IMR-90 (cell line): ENCODE results near the gene GNMT. TPM values are rescaled to one million over a fixed set of nuclear protein-coding genes. Genes with fewer than 3 reads are reported as not detected.

Source experiments
- ATAC-seq: fragments of 200-7000 bp; cut with Tn5 transposase; 2 replicates; pipeline ENCODE4 v1.9.1; 2020; ENCODE audit warnings: low read depth, mild to moderate bottlenecking, moderate library complexity
- BruUV-seq: library from RNA; stranded (reverse); fragments of 400-500 nt; replicated peaks from 2 replicates; lab custom pipeline; 2021; lab: Mats Ljungman, UMichigan
- CTCF ChIA-PET: fragments of 300-600 bp; formaldehyde crosslinking; extraction: SDS; loops from one replicate; lab custom pipeline; 2021; ENCODE audit warnings: antibody characterized with exemption; lab: Yijun Ruan, JAX
- POLR2A ChIA-PET: fragments of 300-600 bp; sonication (Branson Sonifier 250); formaldehyde crosslinking; loops from one replicate; lab custom pipeline; 2022; ENCODE audit warnings: antibody characterized with exemption; ENCODE audit not compliant: unreplicated experiment; lab: Charles Lee
- DNase-seq: peaks from one replicate; pipeline ENCODE4 v3.0.0; 2013
- H2AFZ ChIP-seq: replicated peaks from 2 replicates; pipeline ENCODE3; 2013; ENCODE audit warnings: low read length, mild to moderate bottlenecking; ENCODE audit not compliant: poor library complexity
- H2AK5ac ChIP-seq: 2 replicates; pipeline ENCODE4 v1.6.1; 2013; ENCODE audit warnings: low read depth, low read length, inconsistent platforms
- H2AK9ac ChIP-seq: replicated peaks from 2 replicates; pipeline ENCODE3; 2013; ENCODE audit warnings: mild to moderate bottlenecking, low read depth, low read length, moderate library complexity; ENCODE audit not compliant: poor library complexity
- H2BK120ac ChIP-seq: 2 replicates; pipeline ENCODE4 v1.6.1; 2013; ENCODE audit warnings: low read depth, low read length, inconsistent platforms
- H2BK15ac ChIP-seq: 3 replicates; pipeline ENCODE4 v1.6.1; 2013; ENCODE audit warnings: low read depth, low read length, inconsistent platforms
- H2BK20ac ChIP-seq: 2 replicates; pipeline ENCODE4 v1.6.1; 2013; ENCODE audit warnings: low read depth, mild to moderate bottlenecking, inconsistent platforms, low read length, moderate library complexity
- H2BK5ac ChIP-seq: 2 replicates; pipeline ENCODE4 v1.6.1; 2013; ENCODE audit warnings: mild to moderate bottlenecking, low read depth, low read length, inconsistent platforms; ENCODE audit not compliant: poor library complexity, severe bottlenecking
- H3K14ac ChIP-seq: replicated peaks from 2 replicates; pipeline ENCODE4 v1.6.1; 2013; ENCODE audit warnings: low read depth, low read length, inconsistent platforms
- H3K18ac ChIP-seq: 2 replicates; pipeline ENCODE4 v1.6.1; 2013; ENCODE audit warnings: low read depth, low read length, control low read depth
- H3K23ac ChIP-seq: 2 replicates; pipeline ENCODE4 v1.6.1; 2013; ENCODE audit warnings: low read depth, low read length, inconsistent platforms
- H3K27ac ChIP-seq: 2 replicates; pipeline ENCODE4 v1.5.1; 2013; ENCODE audit warnings: mild to moderate bottlenecking, control low read depth, low read length; ENCODE audit not compliant: insufficient read depth
- H3K27me3 ChIP-seq: 2 replicates; pipeline ENCODE4 v1.6.1; 2013; ENCODE audit warnings: low read length; ENCODE audit not compliant: control insufficient read depth, insufficient read depth
- H3K36me3 ChIP-seq: 2 replicates; pipeline ENCODE4 v1.6.1; 2013; ENCODE audit warnings: low read length, mixed read lengths; ENCODE audit not compliant: control insufficient read depth, insufficient read depth
- H3K4ac ChIP-seq: 2 replicates; pipeline ENCODE4 v1.6.1; 2013; ENCODE audit warnings: low read depth, low read length, inconsistent platforms
- H3K4me1 ChIP-seq: 2 replicates; pipeline ENCODE4 v1.6.1; 2013; ENCODE audit warnings: low read length, mixed read lengths; ENCODE audit not compliant: control insufficient read depth, insufficient read depth
- H3K4me2 ChIP-seq: 2 replicates; pipeline ENCODE4 v1.6.1; 2013; ENCODE audit warnings: low read depth, mild to moderate bottlenecking, control low read depth, low read length, moderate library complexity
- H3K4me3 ChIP-seq: 2 replicates; pipeline ENCODE4 v1.5.1; 2013; ENCODE audit warnings: low read depth, mild to moderate bottlenecking, control low read depth, low read length, moderate library complexity; ENCODE audit not compliant: insufficient read depth
- H3K56ac ChIP-seq: 2 replicates; pipeline ENCODE4 v1.6.1; 2013; ENCODE audit warnings: low read length, inconsistent platforms; ENCODE audit not compliant: insufficient read depth; ENCODE audit errors: extremely low read depth
- H3K79me1 ChIP-seq, 2 experiments: 2 replicates each; pipeline ENCODE4 v1.6.1; 2013; ENCODE audit warnings: low read length in 2 of 2, inconsistent platforms in 1 of 2, low read depth in 1 of 2
- H3K9ac ChIP-seq: 2 replicates; pipeline ENCODE4 v1.6.1; 2013; ENCODE audit warnings: low read depth, low read length, control low read depth
- H3K9me1 ChIP-seq: 2 replicates; pipeline ENCODE4 v1.6.1; 2013; ENCODE audit warnings: low read length, inconsistent platforms; ENCODE audit not compliant: insufficient read depth
- H3K9me3 ChIP-seq: 2 replicates; pipeline ENCODE4 v1.6.1; 2013; ENCODE audit warnings: low read length; ENCODE audit not compliant: control insufficient read depth, insufficient read depth
- H4K20me1 ChIP-seq: 2 replicates; pipeline ENCODE4 v1.6.1; 2013; ENCODE audit warnings: low read length, inconsistent platforms; ENCODE audit not compliant: insufficient read depth
- H4K5ac ChIP-seq: 2 replicates; pipeline ENCODE4 v1.6.1; 2013; ENCODE audit warnings: mild to moderate bottlenecking, low read depth, low read length, control low read depth
- H4K8ac ChIP-seq, 2 experiments: 2 replicates each; pipeline ENCODE4 v1.6.1; 2013; ENCODE audit warnings: low read depth in 2 of 2, low read length in 2 of 2, control low read depth in 1 of 2, inconsistent platforms in 1 of 2
- H4K91ac ChIP-seq: 2 replicates; pipeline ENCODE4 v1.6.1; 2013; ENCODE audit warnings: low read depth, low read length, inconsistent platforms; ENCODE audit not compliant: insufficient read depth
- BHLHE40 ChIP-seq: fragments of 150-350 bp; IDR thresholded peaks from 2 replicates; pipeline ENCODE4 v1.6.1; 2016; ENCODE audit warnings: mild to moderate bottlenecking, low read depth, low read length
- CEBPB ChIP-seq: IDR thresholded peaks from 2 replicates; pipeline ENCODE4 v1.6.1; 2012; ENCODE audit warnings: low read depth, low read length, improper control_type of control experiment
- CHD1 ChIP-seq: IDR thresholded peaks from 2 replicates; pipeline ENCODE4 v1.6.1; 2012; ENCODE audit warnings: low read depth, low read length, improper control_type of control experiment
- CTCF ChIP-seq: conservative IDR thresholded peaks from 2 replicates; pipeline ENCODE4 v1.5.1; 2012; ENCODE audit warnings: mild to moderate bottlenecking, low read depth, low read length, improper control_type of control experiment
- FOS ChIP-seq: fragments of 150-350 bp; IDR thresholded peaks from 2 replicates; pipeline ENCODE4 v1.6.1; 2016; ENCODE audit warnings: low read depth, low read length
- MAFK ChIP-seq: IDR thresholded peaks from 2 replicates; pipeline ENCODE4 v1.6.1; 2012; ENCODE audit warnings: low read depth, low read length, improper control_type of control experiment
- MAZ ChIP-seq: IDR thresholded peaks from 2 replicates; pipeline ENCODE4 v1.6.1; 2012; ENCODE audit warnings: low read depth, mild to moderate bottlenecking, low read length, improper control_type of control experiment, moderate library complexity, borderline replicate concordance
- MXI1 ChIP-seq: IDR thresholded peaks from 2 replicates; pipeline ENCODE4 v1.6.1; 2012; ENCODE audit warnings: low read depth, mild to moderate bottlenecking, low read length, moderate library complexity, borderline replicate concordance
- NFE2L2 ChIP-seq: fragments of 150-350 bp; IDR thresholded peaks from 2 replicates; pipeline ENCODE4 v1.6.1; 2016; ENCODE audit warnings: low read depth, mild to moderate bottlenecking, low read length
- POLR2A ChIP-seq: IDR thresholded peaks from 2 replicates; pipeline ENCODE4 v1.6.1; 2012; ENCODE audit warnings: mild to moderate bottlenecking, low read depth, low read length
- RAD21 ChIP-seq: IDR thresholded peaks from 2 replicates; pipeline ENCODE4 v1.6.1; 2012; ENCODE audit warnings: low read length, improper control_type of control experiment
- RCOR1 ChIP-seq: IDR thresholded peaks from 2 replicates; pipeline ENCODE4 v1.6.1; 2012; ENCODE audit warnings: mild to moderate bottlenecking, low read length, improper control_type of control experiment; ENCODE audit not compliant: insufficient replicate concordance
- RFX5 ChIP-seq: IDR thresholded peaks from 2 replicates; pipeline ENCODE4 v1.8.0; 2012; ENCODE audit warnings: low read depth, mild to moderate bottlenecking, low read length, moderate library complexity
- SMC3 ChIP-seq: fragments of 150-350 bp; IDR thresholded peaks from 2 replicates; pipeline ENCODE4 v1.6.1; 2016; ENCODE audit warnings: low read depth, mild to moderate bottlenecking, antibody characterized with exemption, low read length, moderate library complexity
- USF2 ChIP-seq: fragments of 150-350 bp; IDR thresholded peaks from 2 replicates; pipeline ENCODE4 v1.6.1; 2017; ENCODE audit warnings: mild to moderate bottlenecking, antibody characterized with exemption, low read length, low read depth
- WGBS, 2 experiments: methylation state at CpG; one replicate each; pipeline versions ENCODE4 v1.1.5 to v1.1.7; 2013; ENCODE audit warnings: missing lambda C conversion rate in 2 of 2; ENCODE audit not compliant: insufficient read length in 1 of 2; ENCODE audit errors: extremely low coverage in 2 of 2; 5-methylcytosine and 5-hydroxymethylcytosine counted together
- dilution Hi-C: fragments of 300-500 bp; cut with HindIII; formaldehyde crosslinking; loops from one replicate; pipeline ENCODE4 v1.14.3; 2018; ENCODE audit warnings: low sequenced_read_pairs; ENCODE audit not compliant: unreplicated experiment
- in situ Hi-C: fragments of 300-500 bp; cut with MboI; formaldehyde crosslinking; loops from 3 replicates; pipeline ENCODE4 v1.14.3; 2019; ENCODE audit warnings: low sequenced_read_pairs, inconsistent platforms, mixed read lengths
- intact Hi-C: fragments of 100-400 bp; cut with micrococcal nuclease; formaldehyde crosslinking; loops from 2 replicates; pipeline ENCODE4 v1.10.0; 2022
- polyA plus RNA-seq, 3 experiments: library from polyadenylated mRNA; depleted of rRNA; stranded (reverse); fragments of >200 nt; gene quantifications; 2 replicates each; pipeline ENCODE4 v1.2.3, GENCODE V29; 2012; ENCODE audit warnings: low replicate concordance in 1 of 3
- total RNA-seq: library from RNA; depleted of rRNA; stranded (reverse); fragments of >200 nt; gene quantifications from 2 replicates; pipeline ENCODE4 v1.2.3, GENCODE V29; 2012

Gene GNMT
- total and polyA plus RNA-seq, 2 of the 4 experiments (the other 2 are of a cell fraction) = 0.36 TPM; not detected in 1

GRCh38 chr6:42963855-42964605 lies 3.5 kb downstream of the GNMT start:
- no peak overlapping the region for H2BK5ac ChIP-seq
- H3K4me1 ChIP-seq = peaks cover 7% of the 10 kb centered on the region; the same call in 1 of the 2 replicates
- H4K8ac ChIP-seq = no peak overlapping the region
- peaks cover 47% of the 10 kb centered on the region for H3K36me3 ChIP-seq
- dilution Hi-C loops (no loop called here), intact Hi-C loops (no loop called here), in situ Hi-C loops (no loop called here)
- 0 out of 2 replicates have a peak overlapping the region, but pooled peaks have one; percentile 28 for H3K9ac ChIP-seq
- H3K4ac ChIP-seq = no peak overlapping the region
- no peak overlapping the region for H3K14ac ChIP-seq
- 0 out of 2 replicates have a peak overlapping the region, but pooled peaks have one; percentile 3 for H3K27ac ChIP-seq
- no peak overlapping the region for H2AK5ac ChIP-seq
- H3K4me3 ChIP-seq = no peak overlapping the region
- no peak overlapping the region for H2AK9ac ChIP-seq
- DNase-seq (peak; percentile 58), ATAC-seq (peak; percentile 87)
- no peak overlapping the region for H2BK120ac ChIP-seq
- 93% methylated on average over 6 of the region's 9 CpGs; no CpG with 5 or more reads in 1 of the 2 experiments for WGBS, 2 experiments
- H3K27me3 ChIP-seq = no peaks in the 10 kb centered on the region
- no peak overlapping the region for H2BK20ac ChIP-seq
- no peak overlapping the region for H3K23ac ChIP-seq
- H3K56ac ChIP-seq = no peak overlapping the region
- H3K9me3 ChIP-seq = no peaks in the 10 kb centered on the region
- no peak overlapping the region for H2AFZ ChIP-seq
- H3K18ac ChIP-seq = no peak overlapping the region
- H2BK15ac ChIP-seq = no peak overlapping the region
- POLR2A ChIA-PET = no interaction called here
- TSS peak; percentile 66 for BruUV-seq
- CTCF ChIA-PET = no interaction called here
- peaks cover under 1% of the 10 kb centered on the region; the same call in 1 of the 2 replicates for H3K9me1 ChIP-seq
- H3K79me1 ChIP-seq = peaks cover 0 to 7% of the 10 kb centered on the region in 2 experiments; a peak in 1 of 4 replicates
- H3K4me2 ChIP-seq = no peak overlapping the region
- H4K20me1 ChIP-seq = no peaks in the 10 kb centered on the region
- H4K91ac ChIP-seq = no peak overlapping the region
- H4K5ac ChIP-seq = no peak overlapping the region
- TF ChIP-seq POLR2A (no peak), FOS (no peak), BHLHE40 (no peak), USF2 (no peak), NFE2L2 (no peak), RFX5 (no peak), MAZ (no peak), MXI1 (no peak), MAFK (no peak), CTCF (peak; percentile 42), CEBPB (no peak), SMC3 (peak; percentile 44), CHD1 (no peak), RCOR1 (no peak), RAD21 (peak; percentile 50)
